Measurements from ENCODE around the gene RBPJL.

RBPJL gene

GRCh38 chr20:45366631-45367030 lies 60.0 kb downstream of the RBPJL start:
- Histone ChIP-seq H3K4me1 (ENCODE audit: control insufficient read depth, low read length) (peaks cover 67% of the 10 kb centered on the region), H3F3A (ENCODE audit: control insufficient read depth, insufficient read depth) (peaks cover 26% of the 10 kb centered on the region), H3K27ac (ENCODE audit: low read depth, low read length) (no peak overlapping the region), H3K27me3 (ENCODE audit: control insufficient read depth, low read length) (no peaks in the 10 kb centered on the region), H3K36me3 (ENCODE audit: control insufficient read depth, low read length) (peaks cover 43% of the 10 kb centered on the region), H3K4me3 (ENCODE audit: low read length) (no peak overlapping the region), H3K79me2 (ENCODE audit: control insufficient read depth, low read length) (peaks cover 38% of the 10 kb centered on the region), H4K20me1 (ENCODE audit: control insufficient read depth, insufficient read depth, low read depth, low read length) (peaks cover 19% of the 10 kb centered on the region), H3K9me2 (replicated peaks; ENCODE audit: control insufficient read depth, low read length) (no peaks in the 10 kb centered on the region), H3K9me3 (ENCODE audit: control insufficient read depth, insufficient read depth, low read length) (no peaks in the 10 kb centered on the region), H3K4me2 (ENCODE audit: low read length) (no peak overlapping the region; the same call in 1 of the 2 replicates)
- TF ChIP-seq CTCF (IDR thresholded peaks at IDR 0.05; ENCODE audit: low read depth, low read length, poor library complexity, severe bottlenecking) = no peak
- no peak for TF ChIP-seq EZH2phosphoT487 (IDR thresholded peaks at IDR 0.05; ENCODE audit: borderline replicate concordance, low read length)

GRCh38 chr20:45367126-45367525 lies 60.5 kb downstream of the RBPJL start:
- H3K4me2 ChIP-seq (ENCODE audit: low read length) = peak overlapping the region; percentile 94

More at GRCh38 chr20:45367126-45367525, 60.5 kb downstream of the RBPJL start:
- H3K79me2 ChIP-seq (ENCODE audit: control insufficient read depth, low read length) = peaks cover 38% of the 10 kb centered on the region
- peaks cover 63% of the 10 kb centered on the region for H3K4me1 ChIP-seq (ENCODE audit: control insufficient read depth, low read length)
- H3F3A ChIP-seq (ENCODE audit: control insufficient read depth, insufficient read depth) = peaks cover 27% of the 10 kb centered on the region
- no peaks in the 10 kb centered on the region for H3K9me3 ChIP-seq (ENCODE audit: control insufficient read depth, insufficient read depth, low read length)
- peak overlapping the region; percentile 62 for H3K4me3 ChIP-seq (ENCODE audit: low read length)
- H4K20me1 ChIP-seq (ENCODE audit: control insufficient read depth, insufficient read depth, low read depth, low read length) = peaks cover 19% of the 10 kb centered on the region
- TF ChIP-seq EZH2phosphoT487 (IDR thresholded peaks at IDR 0.05; ENCODE audit: borderline replicate concordance, low read length) = no peak
- no peak for TF ChIP-seq CTCF (IDR thresholded peaks at IDR 0.05; ENCODE audit: low read depth, low read length, poor library complexity, severe bottlenecking)
- no peaks in the 10 kb centered on the region for H3K27me3 ChIP-seq (ENCODE audit: control insufficient read depth, low read length)
- H3K9me2 ChIP-seq (replicated peaks; ENCODE audit: control insufficient read depth, low read length) = no peaks in the 10 kb centered on the region
- H3K27ac ChIP-seq (ENCODE audit: low read depth, low read length) = peak overlapping the region; percentile 80
- peaks cover 43% of the 10 kb centered on the region for H3K36me3 ChIP-seq (ENCODE audit: control insufficient read depth, low read length)

Measured in DOHH2 (cell line).